Neural cell (in vitro differentiated cells): ENCODE measurements around the gene HDAC9. TPM values are rescaled to one million over a fixed set of nuclear protein-coding genes. Genes with fewer than 3 reads are reported as not detected.

Source experiments
- H2AFZ ChIP-seq: fragments of 200-600, 300-800 bp; sonication (generic), shearing (Covaris generic); 2 replicates; pipeline ENCODE4 v1.6.0; 2014; ENCODE audit warnings: low read depth, mild to moderate bottlenecking, antibody characterized with exemption, low read length, moderate library complexity
- H3F3A ChIP-seq: fragments of 200-600 bp; shearing (Covaris generic); 2 replicates; pipeline ENCODE4 v1.6.1; 2016; ENCODE audit warnings: mild to moderate bottlenecking, moderate library complexity, mixed read lengths, antibody characterized with exemption, low read length; ENCODE audit not compliant: insufficient read depth, poor library complexity, severe bottlenecking
- H3K27ac ChIP-seq: fragments of 200-600, 300-800 bp; sonication (generic), shearing (Covaris generic); 2 replicates; pipeline ENCODE4 v1.5.1; 2014; ENCODE audit warnings: mild to moderate bottlenecking, low read length, moderate library complexity
- H3K27me3 ChIP-seq: fragments of 300-800, 200-600 bp; sonication (generic), shearing (Covaris generic); 2 replicates; pipeline ENCODE4 v1.6.0; 2014; ENCODE audit warnings: mild to moderate bottlenecking, low read depth, low read length, moderate library complexity; ENCODE audit not compliant: insufficient read depth
- H3K36me3 ChIP-seq: fragments of 300-800, 200-600 bp; sonication (generic), shearing (Covaris generic); 2 replicates; pipeline ENCODE4 v1.5.1; 2014; ENCODE audit warnings: mild to moderate bottlenecking, antibody characterized with exemption, low read length, moderate library complexity; ENCODE audit not compliant: insufficient read depth
- H3K4me2 ChIP-seq: fragments of 300-800, 200-600 bp; sonication (generic), shearing (Covaris generic); 2 replicates; pipeline ENCODE4 v1.6.0; 2014; ENCODE audit warnings: mild to moderate bottlenecking, low read length
- H3K4me3 ChIP-seq: fragments of 300-800, 200-600 bp; sonication (generic), shearing (Covaris generic); 2 replicates; pipeline ENCODE4 v1.5.1; 2014; ENCODE audit warnings: mild to moderate bottlenecking, low read length, moderate library complexity
- H3K79me2 ChIP-seq: fragments of 200-600 bp; shearing (Covaris generic); replicated peaks from 2 replicates; pipeline ENCODE4 v1.6.0; 2014; ENCODE audit warnings: mild to moderate bottlenecking, low read length, moderate library complexity; ENCODE audit not compliant: insufficient read depth
- H3K9ac ChIP-seq: fragments of 300-800, 200-600 bp; sonication (generic), shearing (Covaris generic); 2 replicates; pipeline ENCODE4 v1.6.1; 2016; ENCODE audit warnings: mild to moderate bottlenecking, low read length, mixed read lengths
- H3K9me2 ChIP-seq: fragments of 200-600 bp; shearing (Covaris generic); 2 replicates; pipeline ENCODE4 v1.6.1; 2016; ENCODE audit warnings: mild to moderate bottlenecking, low read length, mixed read lengths; ENCODE audit not compliant: insufficient read depth
- H3K9me3 ChIP-seq: fragments of 200-600, 300-800 bp; sonication (generic), shearing (Covaris generic); 2 replicates; pipeline ENCODE4 v1.6.1; 2016; ENCODE audit warnings: mild to moderate bottlenecking, mixed run types, low read length, moderate library complexity, mixed read lengths
- H4K20me1 ChIP-seq: fragments of 200-600 bp; shearing (Covaris generic); 2 replicates; pipeline ENCODE4 v1.6.1; 2016; ENCODE audit warnings: mild to moderate bottlenecking, mixed run types; ENCODE audit not compliant: insufficient read depth
- EP300 ChIP-seq: fragments of 450-650 bp; conservative IDR thresholded peaks from 2 replicates; pipeline ENCODE4 v1.6.1; 2014; ENCODE audit warnings: antibody characterized with exemption, mild to moderate bottlenecking, moderate library complexity; ENCODE audit not compliant: poor library complexity, severe bottlenecking
- EZH2 ChIP-seq: fragments of 200-600, 300-800 bp; shearing (Covaris generic), sonication (generic); IDR thresholded peaks from 2 replicates; pipeline ENCODE4 v1.6.1; 2014; ENCODE audit warnings: antibody characterized with exemption, low read length, borderline replicate concordance, mild to moderate bottlenecking; ENCODE audit not compliant: insufficient read depth, poor library complexity, severe bottlenecking
- MXI1 ChIP-seq: fragments of 450-650 bp; conservative IDR thresholded peaks from 2 replicates; pipeline ENCODE4 v1.6.1; 2014; ENCODE audit warnings: antibody characterized with exemption, mild to moderate bottlenecking; ENCODE audit not compliant: poor library complexity, severe bottlenecking
- POLR2AphosphoS5 ChIP-seq: IDR thresholded peaks from 2 replicates; pipeline ENCODE4 v1.6.1; 2012
- RAD21 ChIP-seq: fragments of 450-650 bp; conservative IDR thresholded peaks from 2 replicates; pipeline ENCODE4 v1.6.1; 2014; ENCODE audit warnings: antibody characterized with exemption, mild to moderate bottlenecking, moderate library complexity
- REST ChIP-seq: IDR thresholded peaks from 2 replicates; pipeline ENCODE4 v1.6.1; 2012; ENCODE audit warnings: borderline replicate concordance
- SMC3 ChIP-seq: fragments of 450-650 bp; conservative IDR thresholded peaks from 2 replicates; pipeline ENCODE4 v1.6.1; 2014; ENCODE audit warnings: antibody characterized with exemption, mild to moderate bottlenecking, moderate library complexity; ENCODE audit not compliant: poor library complexity
- TAF1 ChIP-seq: IDR thresholded peaks from 2 replicates; pipeline ENCODE4 v1.6.1; 2012; ENCODE audit warnings: low read depth
- polyA plus RNA-seq: library from polyadenylated mRNA; depleted of rRNA; stranded (reverse); fragments of >200 nt; gene quantifications from 2 replicates; pipeline ENCODE4 v1.2.3, GENCODE V29; 2014
- TF ChIP-seq, protein P1 (sequence below): fragments of 450-650 bp; IDR thresholded peaks from 2 replicates; pipeline ENCODE4 v1.5.1; 2014; ENCODE audit warnings: antibody characterized with exemption, mild to moderate bottlenecking, moderate library complexity; ENCODE audit not compliant: poor library complexity, severe bottlenecking

Gene HDAC9
- polyA plus RNA-seq, 1 donor from 2014 or later: 15.9 TPM

GRCh38 chr7:18538554-18539250 lies 43.2 kb downstream of the HDAC9 start:
- Histone ChIP-seq H4K20me1 (no peaks in the 10 kb centered on the region), H3K27ac (no peak overlapping the region), H2AFZ (no peak overlapping the region), H3K9me3 (no peaks in the 10 kb centered on the region), H3K9ac (no peak overlapping the region), H3K4me3 (no peak overlapping the region), H3F3A (no peaks in the 10 kb centered on the region), H3K27me3 (no peaks in the 10 kb centered on the region), H3K9me2 (no peaks in the 10 kb centered on the region), H3K4me2 (no peak overlapping the region), H3K36me3 (no peaks in the 10 kb centered on the region), H3K79me2 (no peaks in the 10 kb centered on the region)
- TF ChIP-seq SMC3 (no peak), MXI1 (no peak), EZH2 (no peak)

- Histone ChIP-seq H3K9ac (no peak overlapping the region), H3K27me3 (no peaks in the 10 kb centered on the region)
Measured at GRCh38 chr7:18540396-18540795, 44.8 kb downstream of the HDAC9 start.

More at GRCh38 chr7:18540396-18540795, 44.8 kb downstream of the HDAC9 start:
- Histone ChIP-seq H3K9me3 (no peaks in the 10 kb centered on the region), H2AFZ (no peak overlapping the region), H3K27ac (no peak overlapping the region), H3K4me2 (no peak overlapping the region), H3K4me3 (no peak overlapping the region), H4K20me1 (no peaks in the 10 kb centered on the region), H3K79me2 (no peaks in the 10 kb centered on the region), H3F3A (no peaks in the 10 kb centered on the region), H3K9me2 (no peaks in the 10 kb centered on the region), H3K36me3 (no peaks in the 10 kb centered on the region)
- TF ChIP-seq, protein P1, sequence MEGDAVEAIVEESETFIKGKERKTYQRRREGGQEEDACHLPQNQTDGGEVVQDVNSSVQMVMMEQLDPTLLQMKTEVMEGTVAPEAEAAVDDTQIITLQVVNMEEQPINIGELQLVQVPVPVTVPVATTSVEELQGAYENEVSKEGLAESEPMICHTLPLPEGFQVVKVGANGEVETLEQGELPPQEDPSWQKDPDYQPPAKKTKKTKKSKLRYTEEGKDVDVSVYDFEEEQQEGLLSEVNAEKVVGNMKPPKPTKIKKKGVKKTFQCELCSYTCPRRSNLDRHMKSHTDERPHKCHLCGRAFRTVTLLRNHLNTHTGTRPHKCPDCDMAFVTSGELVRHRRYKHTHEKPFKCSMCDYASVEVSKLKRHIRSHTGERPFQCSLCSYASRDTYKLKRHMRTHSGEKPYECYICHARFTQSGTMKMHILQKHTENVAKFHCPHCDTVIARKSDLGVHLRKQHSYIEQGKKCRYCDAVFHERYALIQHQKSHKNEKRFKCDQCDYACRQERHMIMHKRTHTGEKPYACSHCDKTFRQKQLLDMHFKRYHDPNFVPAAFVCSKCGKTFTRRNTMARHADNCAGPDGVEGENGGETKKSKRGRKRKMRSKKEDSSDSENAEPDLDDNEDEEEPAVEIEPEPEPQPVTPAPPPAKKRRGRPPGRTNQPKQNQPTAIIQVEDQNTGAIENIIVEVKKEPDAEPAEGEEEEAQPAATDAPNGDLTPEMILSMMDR: no peak
- TF ChIP-seq MXI1: no peak
- TF ChIP-seq POLR2AphosphoS5: no peak
- no peak for TF ChIP-seq REST
- no peak for TF ChIP-seq EP300
- no peak for TF ChIP-seq TAF1
- no peak for TF ChIP-seq EZH2
- TF ChIP-seq SMC3: no peak
- no peak for TF ChIP-seq RAD21
